ENCODE data around the gene MDH2.
"Not testable (repeated sequence)": the region's sequence is repeated elsewhere in the genome, so short reads cannot be mapped to it uniquely, and the experiment has no call there.

The MDH2 gene

GRCh38 chr7:76051840-76052239 lies 3.9 kb downstream of the MDH2 start:
- no peak for DNase-seq (ENCODE audit: extremely low read depth, insufficient read length)
- Histone ChIP-seq H3K4me3 (replicated peaks; ENCODE audit: low read depth, low read length) (no peak overlapping the region), H3K36me3 (ENCODE audit: control insufficient read depth, insufficient read depth, low read length) (peaks cover 11% of the 10 kb centered on the region), H3K27me3 (replicated peaks; ENCODE audit: control insufficient read depth, insufficient read depth, low read length) (no peaks in the 10 kb centered on the region)
- TF ChIP-seq CTCF (IDR thresholded peaks at IDR 0.05; ENCODE audit: insufficient read depth, low read length, poor library complexity, severe bottlenecking), result no peak

- DNase-seq (ENCODE audit: extremely low read depth, insufficient read length); H3K4me3 ChIP-seq (replicated peaks; ENCODE audit: low read depth, low read length); H3K27me3 ChIP-seq (replicated peaks; ENCODE audit: control insufficient read depth, insufficient read depth, low read length): not testable (repeated sequence)
- peaks cover 16% of the 10 kb centered on the region for H3K36me3 ChIP-seq (ENCODE audit: control insufficient read depth, insufficient read depth, low read length)
Observed at GRCh38 chr7:76052681-76053080, 4.8 kb downstream of the MDH2 start.

GRCh38 chr7:76053461-76053860 lies 5.6 kb downstream of the MDH2 start:
- no peak for TF ChIP-seq CTCF (IDR thresholded peaks at IDR 0.05; ENCODE audit: insufficient read depth, low read length, poor library complexity, severe bottlenecking)
- Histone ChIP-seq H3K27me3 (replicated peaks; ENCODE audit: control insufficient read depth, insufficient read depth, low read length) (no peaks in the 10 kb centered on the region), H3K4me3 (replicated peaks; ENCODE audit: low read depth, low read length) (no peak overlapping the region), H3K36me3 (ENCODE audit: control insufficient read depth, insufficient read depth, low read length) (peaks cover 21% of the 10 kb centered on the region)
- DNase-seq (ENCODE audit: extremely low read depth, insufficient read length), result no peak

GRCh38 chr7:76054123-76055120 lies 6.5 kb downstream of the MDH2 start:
- H3K36me3 ChIP-seq (ENCODE audit: control insufficient read depth, insufficient read depth, low read length), result peaks cover 27% of the 10 kb centered on the region
- DNase-seq (ENCODE audit: extremely low read depth, insufficient read length), result no peak
- no peaks in the 10 kb centered on the region for H3K27me3 ChIP-seq (replicated peaks; ENCODE audit: control insufficient read depth, insufficient read depth, low read length)
- H3K4me3 ChIP-seq (replicated peaks; ENCODE audit: low read depth, low read length), result no peak overlapping the region
- no peak for TF ChIP-seq CTCF (IDR thresholded peaks at IDR 0.05; ENCODE audit: insufficient read depth, low read length, poor library complexity, severe bottlenecking)

- peaks cover 38% of the 10 kb centered on the region for H3K36me3 ChIP-seq (ENCODE audit: control insufficient read depth, insufficient read depth, low read length)
- TF ChIP-seq CTCF (IDR thresholded peaks at IDR 0.05; ENCODE audit: insufficient read depth, low read length, poor library complexity, severe bottlenecking), result no peak
- H3K27me3 ChIP-seq (replicated peaks; ENCODE audit: control insufficient read depth, insufficient read depth, low read length), result no peaks in the 10 kb centered on the region
Observed at GRCh38 chr7:76056241-76056640, 8.3 kb downstream of the MDH2 start.

GRCh38 chr7:76057103-76057812 lies 9.4 kb downstream of the MDH2 start:
- TF ChIP-seq CTCF (IDR thresholded peaks at IDR 0.05; ENCODE audit: insufficient read depth, low read length, poor library complexity, severe bottlenecking), result no peak
- no peak for DNase-seq (ENCODE audit: extremely low read depth, insufficient read length)
- Histone ChIP-seq H3K4me3 (replicated peaks; ENCODE audit: low read depth, low read length) (no peak overlapping the region), H3K27me3 (replicated peaks; ENCODE audit: control insufficient read depth, insufficient read depth, low read length) (no peaks in the 10 kb centered on the region), H3K36me3 (ENCODE audit: control insufficient read depth, insufficient read depth, low read length) (peaks cover 41% of the 10 kb centered on the region)

More at GRCh38 chr7:76056241-76056640, 8.3 kb downstream of the MDH2 start:
- no peak overlapping the region for H3K4me3 ChIP-seq (replicated peaks; ENCODE audit: low read depth, low read length)
- no peak for DNase-seq (ENCODE audit: extremely low read depth, insufficient read length)
